Measurements from ENCODE around the gene PITPNM3.
"Not testable (repeated sequence)": the region's sequence is repeated elsewhere in the genome, so short reads cannot be mapped to it uniquely, and the experiment has no call there.

PITPNM3 gene

DNA sequence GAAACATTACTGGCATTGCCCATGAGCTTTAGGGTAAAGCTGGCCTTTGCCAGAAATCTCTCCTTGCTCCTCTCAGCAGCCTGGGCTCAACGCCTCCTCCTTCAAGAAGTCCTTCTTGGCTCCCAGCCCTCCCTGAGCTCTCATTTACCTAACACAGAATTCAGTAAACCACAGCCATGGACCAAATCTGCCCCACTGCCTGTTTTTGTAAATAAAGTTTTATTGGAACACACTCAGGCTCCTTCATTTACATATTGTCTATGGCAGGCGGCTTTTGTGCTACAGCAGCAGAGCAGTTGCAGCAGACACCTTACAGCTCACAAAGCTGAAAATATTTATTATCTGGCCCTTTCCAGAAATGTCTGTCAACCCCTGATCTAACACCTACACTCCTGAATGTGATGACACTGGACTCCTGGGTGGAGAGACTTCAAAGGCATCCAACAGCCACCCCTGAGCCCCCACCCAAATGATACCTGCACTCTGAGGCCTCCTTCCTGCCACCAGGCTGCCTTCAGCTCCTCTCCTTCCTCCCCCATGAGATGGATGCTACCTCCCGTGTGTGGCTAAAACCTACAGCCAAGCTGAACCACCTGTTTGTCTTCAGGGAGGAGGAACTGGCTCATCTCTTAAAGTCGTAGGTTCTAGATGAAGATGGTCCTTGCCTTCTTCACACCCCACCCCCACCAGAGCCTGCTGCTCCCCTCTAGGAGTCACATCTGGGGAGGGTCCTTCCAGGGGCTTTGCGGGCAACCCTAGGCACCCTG lies 70.5 kb downstream of the PITPNM3 start:
- DNase-seq (ENCODE audit: insufficient read length, low spot score) (no peak), FAIRE-seq (no peak)

DNA sequence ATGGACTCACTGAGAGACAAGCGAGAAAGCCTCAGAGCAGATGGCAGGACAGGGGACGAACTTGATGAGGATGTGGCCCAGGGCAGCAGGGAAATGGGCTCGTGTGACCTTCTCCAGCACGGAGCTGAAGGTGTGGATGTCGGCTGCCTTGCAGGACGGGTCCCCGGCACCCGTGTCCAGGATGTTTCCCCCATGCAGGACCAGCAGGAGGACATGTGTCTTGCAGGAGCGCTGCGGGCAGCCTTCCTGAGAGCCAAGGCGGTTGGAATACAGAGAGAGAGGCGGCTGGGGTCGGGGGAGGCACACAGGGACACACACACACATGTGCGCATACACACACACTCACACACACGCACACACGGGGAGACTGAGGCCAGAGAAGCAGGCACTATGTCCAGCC lies 72.8 kb downstream of the PITPNM3 start:
- FAIRE-seq (no peak), DNase-seq (ENCODE audit: insufficient read length, low spot score) (no peak)

GRCh38 chr17:6482796-6483195 lies 73.6 kb downstream of the PITPNM3 start:
- not testable (repeated sequence) for FAIRE-seq; DNase-seq (ENCODE audit: insufficient read length, low spot score)

GRCh38 chr17:6482105-6482455 lies 74.3 kb downstream of the PITPNM3 start:
- DNase-seq (ENCODE audit: insufficient read length, low spot score) (no peak), FAIRE-seq (no peak)

- FAIRE-seq (no peak), DNase-seq (ENCODE audit: insufficient read length, low spot score) (no peak)
These were observed 76.1 kb downstream of the PITPNM3 start for GRCh38 chr17:6480303-6480675.

DNA sequence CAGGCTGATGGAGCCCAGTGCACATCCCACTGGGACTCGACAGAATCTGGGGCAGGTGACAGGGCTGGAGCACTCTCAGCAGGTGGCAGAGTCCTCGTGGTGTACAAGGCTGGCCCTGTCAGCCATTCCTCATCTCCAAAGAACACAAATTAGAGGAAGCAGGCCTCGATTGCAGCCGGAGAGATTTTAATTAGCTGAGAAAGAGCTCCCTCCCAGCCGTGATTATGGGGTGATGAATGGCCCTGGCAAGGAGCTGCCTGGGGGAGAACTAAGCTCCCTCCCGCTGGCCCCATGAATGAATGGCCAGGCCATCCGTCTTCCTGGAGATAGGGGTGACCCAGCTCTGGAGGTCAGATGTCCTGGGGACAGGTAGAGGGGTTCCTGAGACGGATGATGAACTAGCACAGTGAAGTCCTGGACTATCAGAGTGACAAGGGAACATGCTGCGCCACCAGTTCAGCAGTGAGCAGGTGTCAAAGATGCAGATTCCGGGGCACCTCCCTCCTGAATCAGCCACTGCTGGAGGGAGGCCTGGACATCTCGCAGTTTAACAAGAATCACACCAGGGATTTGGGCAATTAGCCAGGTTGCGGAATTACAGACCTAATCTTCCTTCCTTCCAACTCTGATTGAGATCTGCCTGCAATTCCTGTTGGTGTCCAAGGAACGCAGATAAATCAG lies 76.6 kb downstream of the PITPNM3 start:
- no peak for FAIRE-seq
- no peak for DNase-seq (ENCODE audit: insufficient read length, low spot score)

DNA sequence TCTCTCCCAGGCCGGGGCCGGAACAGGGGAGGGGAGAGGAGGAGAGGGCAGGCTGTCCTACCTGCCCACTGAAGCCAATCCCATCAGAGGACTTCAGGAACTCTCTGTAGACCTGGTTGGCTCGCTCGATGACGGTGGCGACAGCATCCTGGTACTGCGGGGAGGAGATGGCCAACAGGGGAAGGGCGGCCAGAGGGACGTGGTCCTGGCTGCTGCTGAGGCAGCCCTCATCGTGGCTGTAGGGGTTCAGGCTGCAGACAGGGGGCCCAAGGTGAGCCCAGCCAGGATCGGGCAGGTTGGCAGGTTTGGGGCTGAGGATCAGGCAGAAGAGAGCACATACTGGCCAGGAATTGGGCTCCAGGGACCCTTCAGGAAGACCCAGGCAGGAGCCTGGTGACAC lies 77.9 kb downstream of the PITPNM3 start:
- FAIRE-seq = no peak
- no peak for DNase-seq (ENCODE audit: insufficient read length, low spot score)

GRCh38 chr17:6477831-6478383 lies 78.4 kb downstream of the PITPNM3 start:
- no peak for DNase-seq (ENCODE audit: insufficient read length, low spot score)
- FAIRE-seq = no peak

- FAIRE-seq (no peak), DNase-seq (ENCODE audit: insufficient read length, low spot score) (no peak)
These were observed 79.6 kb downstream of the PITPNM3 start for GRCh38 chr17:6476810-6477179.

- FAIRE-seq = no peak
These were observed 80.1 kb downstream of the PITPNM3 start for GRCh38 chr17:6476076-6476809.

GRCh38 chr17:6475411-6475810 lies 80.9 kb downstream of the PITPNM3 start:
- FAIRE-seq = no peak
- no peak for DNase-seq (ENCODE audit: insufficient read length, low spot score)

More at GRCh38 chr17:6476076-6476809, 80.1 kb downstream of the PITPNM3 start:
- no peak for DNase-seq (ENCODE audit: insufficient read length, low spot score)

DNA sequence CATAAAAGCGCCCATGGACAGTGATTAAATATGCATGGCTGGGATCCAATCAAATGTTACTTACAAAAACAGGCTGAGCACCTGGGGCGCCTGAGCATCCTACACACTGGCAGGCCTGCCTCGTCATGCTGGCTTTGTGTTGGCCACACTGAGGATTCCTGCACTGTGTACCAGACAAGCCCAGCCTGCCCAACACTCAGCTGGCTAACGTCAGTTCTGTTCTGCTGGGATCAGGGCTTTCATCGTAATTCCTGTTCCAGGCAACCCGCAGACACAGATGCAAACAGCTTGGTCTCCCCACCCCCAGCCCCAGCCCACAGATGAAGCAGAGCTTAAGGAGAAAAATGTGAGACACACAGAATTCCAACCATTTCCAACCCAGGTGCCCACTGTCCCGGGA lies 81.4 kb downstream of the PITPNM3 start:
- FAIRE-seq (no peak), DNase-seq (ENCODE audit: insufficient read length, low spot score) (no peak)

- FAIRE-seq (no peak), DNase-seq (ENCODE audit: insufficient read length, low spot score) (no peak)
These were observed 82.0 kb downstream of the PITPNM3 start for GRCh38 chr17:6474376-6474775.

DNA sequence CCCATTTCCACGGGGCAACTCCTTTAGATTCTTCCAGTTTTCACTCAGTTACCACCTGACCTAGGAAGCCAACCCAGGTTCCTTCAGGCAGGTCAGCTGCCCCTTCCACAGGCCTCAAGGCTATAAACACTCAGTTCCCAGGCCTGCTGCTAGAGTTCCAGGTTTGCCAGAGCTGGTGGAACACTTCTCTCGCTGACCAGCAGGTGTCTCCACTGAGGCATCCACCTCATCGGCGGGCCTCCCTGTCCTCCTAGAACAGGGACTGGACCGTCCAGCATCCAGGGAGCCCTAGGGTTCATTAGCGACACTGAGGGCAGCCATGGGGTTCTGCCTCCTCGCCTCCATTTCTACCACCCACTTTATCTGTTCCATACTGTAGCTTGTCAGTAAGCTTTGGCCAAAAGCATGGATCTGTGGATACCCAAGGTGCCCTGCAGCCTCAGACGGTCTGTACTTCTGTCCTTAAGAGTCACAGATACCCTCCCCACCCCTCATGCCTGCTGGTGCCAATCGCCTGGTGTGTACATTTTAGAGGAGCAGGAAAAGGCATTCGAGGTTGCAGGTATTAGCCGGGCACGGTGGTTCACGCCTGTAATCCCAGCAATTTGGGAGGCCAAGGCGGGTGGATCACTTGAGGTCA lies 83.1 kb downstream of the PITPNM3 start:
- peak; percentile 81 for FAIRE-seq
- DNase-seq (ENCODE audit: insufficient read length, low spot score) = peak; percentile 95

- FAIRE-seq (no peak), DNase-seq (ENCODE audit: insufficient read length, low spot score) (no peak)
These were observed 83.8 kb downstream of the PITPNM3 start for GRCh38 chr17:6472517-6472916.

- FAIRE-seq = peak; percentile 72
- DNase-seq (ENCODE audit: insufficient read length, low spot score) = peak; percentile 81
These were observed 84.6 kb downstream of the PITPNM3 start for GRCh38 chr17:6471531-6472465.

GRCh38 chr17:6470751-6471521 lies 85.4 kb downstream of the PITPNM3 start:
- DNase-seq (ENCODE audit: insufficient read length, low spot score) (peak; percentile 25), FAIRE-seq (no peak)

- no peak for DNase-seq (ENCODE audit: insufficient read length, low spot score)
- no peak for FAIRE-seq
These were observed 86.1 kb downstream of the PITPNM3 start for GRCh38 chr17:6470146-6470718.

Data from HTR-8/SVneo (cell line).